ENCODE data around the gene TAB2.

TAB2 gene

GRCh38 chr6:149334201-149334600, 16.7 kb downstream of the TAB2 start:
- H3K4me3 ChIP-seq (ENCODE audit: low read depth, low read length): no peak overlapping the region
- DNase-seq (ENCODE audit: low read depth, low spot score): peak; percentile 81
- TF ChIP-seq CTCF (IDR thresholded peaks at IDR 0.05; ENCODE audit: low read depth, low read length): no peak
- in situ Hi-C loops (cut with HindIII; ENCODE audit: low sequenced_read_pairs): no loop called here

GRCh38 chr6:149334682-149335160, 17.2 kb downstream of the TAB2 start:
- in situ Hi-C loops (cut with HindIII; ENCODE audit: low sequenced_read_pairs): no loop called here
- no peak overlapping the region for H3K4me3 ChIP-seq (ENCODE audit: low read depth, low read length)
- TF ChIP-seq CTCF (IDR thresholded peaks at IDR 0.05; ENCODE audit: low read depth, low read length): no peak
- DNase-seq (ENCODE audit: low read depth, low spot score): peak; percentile 74

GRCh38 chr6:149335924-149336608, 18.6 kb downstream of the TAB2 start:
- in situ Hi-C loops (cut with HindIII; ENCODE audit: low sequenced_read_pairs): no loop called here
- peak; percentile 41 for DNase-seq (ENCODE audit: low read depth, low spot score)
- no peak for TF ChIP-seq CTCF (IDR thresholded peaks at IDR 0.05; ENCODE audit: low read depth, low read length)
- H3K4me3 ChIP-seq (ENCODE audit: low read depth, low read length): no peak overlapping the region

GRCh38 chr6:149336609-149336928, 19.1 kb downstream of the TAB2 start:
- DNase-seq (ENCODE audit: low read depth, low spot score): no peak
- TF ChIP-seq CTCF (IDR thresholded peaks at IDR 0.05; ENCODE audit: low read depth, low read length): no peak
- in situ Hi-C loops (cut with HindIII; ENCODE audit: low sequenced_read_pairs): no loop called here

GRCh38 chr6:149337320-149337719, 19.8 kb downstream of the TAB2 start:
- in situ Hi-C loops (cut with HindIII; ENCODE audit: low sequenced_read_pairs): no loop called here
- TF ChIP-seq CTCF (IDR thresholded peaks at IDR 0.05; ENCODE audit: low read depth, low read length): no peak
- no peak overlapping the region for H3K4me3 ChIP-seq (ENCODE audit: low read depth, low read length)
- no peak for DNase-seq (ENCODE audit: low read depth, low spot score)

More at GRCh38 chr6:149336609-149336928, 19.1 kb downstream of the TAB2 start:
- no peak overlapping the region for H3K4me3 ChIP-seq (ENCODE audit: low read depth, low read length)

GRCh38 chr6:149340200-149340599, 22.7 kb downstream of the TAB2 start:
- no peak for TF ChIP-seq CTCF (IDR thresholded peaks at IDR 0.05; ENCODE audit: low read depth, low read length)
- H3K4me3 ChIP-seq (ENCODE audit: low read depth, low read length): no peak overlapping the region
- DNase-seq (ENCODE audit: low read depth, low spot score): no peak
- in situ Hi-C loops (cut with HindIII; ENCODE audit: low sequenced_read_pairs): no loop called here

Measured in astrocyte of the spinal cord (primary cell).